ENCODE results near the gene CHI3L1.
A peak's percentile ranks its signal among the peaks of the same experiment; 100 is the strongest.

CHI3L1 gene

DNA sequence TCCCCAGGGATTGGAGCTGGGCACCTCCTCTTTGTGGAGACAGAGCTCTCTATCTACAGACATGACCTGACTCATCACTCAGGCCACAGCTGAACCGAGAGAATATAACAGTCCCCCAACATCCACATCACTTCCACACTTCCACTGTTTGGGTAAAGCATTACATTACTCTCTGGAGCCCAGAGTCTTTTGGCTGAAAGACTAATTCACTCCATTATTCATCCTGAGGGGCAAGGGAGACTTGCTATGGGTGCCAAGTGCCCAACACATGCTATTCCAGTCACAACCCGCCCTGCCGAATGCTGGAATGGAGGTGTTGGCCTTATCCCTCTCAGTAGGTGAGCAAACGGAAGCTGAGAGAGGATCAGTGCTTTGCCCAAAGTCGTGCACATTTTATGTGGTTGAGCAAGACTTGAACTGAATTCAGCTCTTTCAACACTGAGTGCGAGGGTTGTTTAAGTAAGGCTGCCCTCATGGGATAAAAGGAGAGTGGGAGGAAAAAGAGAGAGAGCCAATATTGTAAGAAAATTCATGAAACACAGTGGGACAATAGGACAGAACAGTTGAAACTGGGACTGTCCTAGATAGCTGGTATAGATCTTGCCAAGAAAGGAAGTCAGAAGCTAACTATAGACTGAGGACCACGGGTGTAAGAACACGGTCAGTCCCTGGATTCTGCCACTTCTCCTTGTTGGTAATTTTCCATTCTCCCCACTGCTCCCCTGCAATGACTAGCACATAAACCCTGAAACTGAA is 13.5 kb upstream of the CHI3L1 start:
- H3K27me3 ChIP-seq (replicated peaks in 2 of 5; ENCODE audit: control insufficient read depth in 4 of 5, insufficient read depth in 5 of 5, low read length in 4 of 5) = peaks cover 0 to 4% (median 2%) of the 10 kb centered on the region in 5 experiments
- peaks cover 0 to 13% (median 0%) of the 10 kb centered on the region in 4 experiments for H3K4me1 ChIP-seq (ENCODE audit: control extremely low read depth in 1 of 4, control insufficient read depth in 4 of 4, insufficient read depth in 4 of 4, low read length in 3 of 4)
- CTCF ChIA-PET = interaction anchor here (0.9 to 6.3 kb wide), 7 partner anchors 11 to 123 kb away, joined by 3 to 42 read pairs (median 5); no protein-coding TSS in a partner anchor
- H3K27ac ChIP-seq (ENCODE audit: insufficient read depth in 1 of 2, low read depth in 1 of 2, low read length in 2 of 2, poor library complexity in 1 of 2, severe bottlenecking in 2 of 2) = no peak overlapping the region
- H3K9me3 ChIP-seq (ENCODE audit: control extremely low read depth in 1 of 5, control insufficient read depth in 4 of 5, insufficient read depth in 2 of 5, low read depth in 1 of 5, low read length in 4 of 5) = no peaks in the 10 kb centered on the region
- POLR2A ChIA-PET = no interaction called here
- H3K36me3 ChIP-seq (ENCODE audit: control insufficient read depth in 4 of 4, insufficient read depth in 4 of 4, low read length in 3 of 4) = no peaks in the 10 kb centered on the region
- H3K4me3 ChIP-seq (ENCODE audit: control insufficient read depth in 1 of 7, extremely low read depth in 1 of 7, insufficient read depth in 4 of 7, low read depth in 2 of 7, low read length in 6 of 7) = no peak overlapping the region
- DNase-seq = no peak
- 85% methylated on average over 8 of the region's 8 CpGs for WGBS (ENCODE audit: insufficient coverage)

DNA sequence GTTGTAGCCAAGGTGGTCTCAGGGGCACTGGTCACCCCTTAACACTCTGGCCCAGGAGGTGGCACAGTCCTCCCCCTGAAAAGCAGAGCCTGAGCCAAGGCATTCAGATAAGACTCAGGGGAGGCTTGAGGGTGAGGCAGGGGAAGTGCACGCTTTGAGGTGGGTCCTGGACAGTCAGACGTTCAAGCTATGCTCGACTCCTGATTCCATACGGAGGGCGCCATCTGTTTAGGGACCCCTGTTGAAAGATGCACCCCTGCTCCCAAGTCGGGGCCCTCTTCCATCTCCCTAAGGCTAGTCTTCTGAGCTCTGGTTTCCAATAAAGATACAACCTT is 12.9 kb upstream of the CHI3L1 start:
- no peaks in the 10 kb centered on the region for H3K9me3 ChIP-seq (ENCODE audit: control extremely low read depth in 1 of 5, control insufficient read depth in 4 of 5, insufficient read depth in 2 of 5, low read depth in 1 of 5, low read length in 4 of 5)
- peaks cover 0 to 4% (median 2%) of the 10 kb centered on the region in 5 experiments for H3K27me3 ChIP-seq (replicated peaks in 2 of 5; ENCODE audit: control insufficient read depth in 4 of 5, insufficient read depth in 5 of 5, low read length in 4 of 5)
- ChIA-PET POLR2A (no interaction called here), CTCF (interaction anchor here (0.9 to 6.3 kb wide), 7 partner anchors 12 to 122 kb away, joined by 3 to 42 read pairs (median 5); no protein-coding TSS in a partner anchor)
- 93% methylated on average over 6 of the region's 6 CpGs for WGBS (ENCODE audit: insufficient coverage)
- peaks cover 0 to 13% (median 0%) of the 10 kb centered on the region in 4 experiments for H3K4me1 ChIP-seq (ENCODE audit: control extremely low read depth in 1 of 4, control insufficient read depth in 4 of 4, insufficient read depth in 4 of 4, low read length in 3 of 4)
- H3K27ac ChIP-seq (ENCODE audit: insufficient read depth in 1 of 2, low read depth in 1 of 2, low read length in 2 of 2, poor library complexity in 1 of 2, severe bottlenecking in 2 of 2) = no peak overlapping the region
- DNase-seq = no peak
- H3K36me3 ChIP-seq (ENCODE audit: control insufficient read depth in 4 of 4, insufficient read depth in 4 of 4, low read length in 3 of 4) = no peaks in the 10 kb centered on the region
- no peak overlapping the region for H3K4me3 ChIP-seq (ENCODE audit: control insufficient read depth in 1 of 7, extremely low read depth in 1 of 7, insufficient read depth in 4 of 7, low read depth in 2 of 7, low read length in 6 of 7)

DNA sequence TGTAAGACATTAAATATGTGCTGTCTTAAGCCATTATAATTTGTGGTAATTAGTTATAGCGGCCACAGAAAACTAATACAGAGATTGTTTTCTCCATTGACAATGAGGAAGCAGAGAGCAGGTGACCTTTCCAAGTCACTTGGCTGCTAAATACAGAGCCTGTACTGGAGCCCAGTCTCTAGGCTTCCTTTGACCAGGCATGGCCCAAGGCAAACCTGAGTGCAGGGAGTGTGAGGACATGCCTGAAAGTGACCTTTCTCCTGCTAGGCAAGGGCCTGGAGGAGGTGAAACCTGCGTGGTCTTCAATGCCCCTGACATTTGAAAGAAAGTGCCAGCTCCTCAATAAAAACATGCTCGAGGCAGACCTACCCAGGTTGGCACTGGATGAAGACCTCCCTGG is 12.5 kb upstream of the CHI3L1 start:
- no peaks in the 10 kb centered on the region for H3K36me3 ChIP-seq (ENCODE audit: control insufficient read depth in 4 of 4, insufficient read depth in 4 of 4, low read length in 3 of 4)
- no peak for DNase-seq
- no peak overlapping the region for H3K27ac ChIP-seq (ENCODE audit: insufficient read depth in 1 of 2, low read depth in 1 of 2, low read length in 2 of 2, poor library complexity in 1 of 2, severe bottlenecking in 2 of 2)
- 97% methylated on average over 3 of the region's 3 CpGs for WGBS (ENCODE audit: insufficient coverage)
- peaks cover 0 to 4% (median 2%) of the 10 kb centered on the region in 5 experiments for H3K27me3 ChIP-seq (replicated peaks in 2 of 5; ENCODE audit: control insufficient read depth in 4 of 5, insufficient read depth in 5 of 5, low read length in 4 of 5)
- H3K9me3 ChIP-seq (ENCODE audit: control extremely low read depth in 1 of 5, control insufficient read depth in 4 of 5, insufficient read depth in 2 of 5, low read depth in 1 of 5, low read length in 4 of 5) = no peaks in the 10 kb centered on the region
- ChIA-PET POLR2A (no interaction called here), CTCF (interaction anchor here (0.9 to 6.3 kb wide), 4 partner anchors 17 to 122 kb away, joined by 3 to 42 read pairs (median 5); no protein-coding TSS in a partner anchor)
- H3K4me3 ChIP-seq (ENCODE audit: control insufficient read depth in 1 of 7, extremely low read depth in 1 of 7, insufficient read depth in 4 of 7, low read depth in 2 of 7, low read length in 6 of 7) = no peak overlapping the region
- peaks cover 0 to 13% (median 0%) of the 10 kb centered on the region in 4 experiments for H3K4me1 ChIP-seq (ENCODE audit: control extremely low read depth in 1 of 4, control insufficient read depth in 4 of 4, insufficient read depth in 4 of 4, low read length in 3 of 4)

DNA sequence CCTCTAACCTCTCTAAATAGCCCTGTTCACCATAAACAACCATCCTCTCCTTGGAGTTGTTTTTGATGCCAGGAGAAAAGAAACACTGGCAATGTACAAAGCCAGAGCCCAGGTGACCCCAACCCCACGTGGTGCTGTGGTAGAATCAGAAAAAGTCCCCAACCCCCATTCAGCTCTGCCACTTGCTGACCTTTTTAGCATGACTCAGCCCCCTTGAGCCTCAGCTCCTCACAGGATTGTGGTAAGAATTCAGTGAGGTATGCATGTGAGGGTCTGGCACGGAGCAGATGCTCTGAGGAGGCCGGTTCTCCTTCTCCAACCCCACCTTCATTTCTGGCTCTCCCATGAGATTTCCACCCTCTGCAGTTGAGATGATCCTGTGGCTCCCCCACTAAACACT is 11.1 kb upstream of the CHI3L1 start:
- Histone ChIP-seq H3K27me3 (replicated peaks in 2 of 5; ENCODE audit: control insufficient read depth in 4 of 5, insufficient read depth in 5 of 5, low read length in 4 of 5) (peaks cover 0 to 4% (median 0%) of the 10 kb centered on the region in 5 experiments), H3K4me1 (ENCODE audit: control extremely low read depth in 1 of 4, control insufficient read depth in 4 of 4, insufficient read depth in 4 of 4, low read length in 3 of 4) (peaks cover 0 to 8% (median 0%) of the 10 kb centered on the region in 4 experiments), H3K36me3 (ENCODE audit: control insufficient read depth in 4 of 4, insufficient read depth in 4 of 4, low read length in 3 of 4) (no peaks in the 10 kb centered on the region), H3K9me3 (ENCODE audit: control extremely low read depth in 1 of 5, control insufficient read depth in 4 of 5, insufficient read depth in 2 of 5, low read depth in 1 of 5, low read length in 4 of 5) (no peaks in the 10 kb centered on the region), H3K4me3 (ENCODE audit: control insufficient read depth in 1 of 7, extremely low read depth in 1 of 7, insufficient read depth in 4 of 7, low read depth in 2 of 7, low read length in 6 of 7) (no peak overlapping the region), H3K27ac (ENCODE audit: insufficient read depth in 1 of 2, low read depth in 1 of 2, low read length in 2 of 2, poor library complexity in 1 of 2, severe bottlenecking in 2 of 2) (no peak overlapping the region)
- DNase-seq = peak in 2 of 3 donors; percentile 68 to 71
- ChIA-PET CTCF (interaction anchor here (1.0 kb wide), 1 partner anchor 9 kb away, joined by 5 read pairs; no protein-coding TSS in a partner anchor), POLR2A (interaction anchor here (0.9 kb wide), 1 partner anchor 60 kb away, joined by 3 read pairs; no protein-coding TSS in a partner anchor)
- WGBS (ENCODE audit: insufficient coverage) = 53% methylated on average over 3 of the region's 3 CpGs

DNA sequence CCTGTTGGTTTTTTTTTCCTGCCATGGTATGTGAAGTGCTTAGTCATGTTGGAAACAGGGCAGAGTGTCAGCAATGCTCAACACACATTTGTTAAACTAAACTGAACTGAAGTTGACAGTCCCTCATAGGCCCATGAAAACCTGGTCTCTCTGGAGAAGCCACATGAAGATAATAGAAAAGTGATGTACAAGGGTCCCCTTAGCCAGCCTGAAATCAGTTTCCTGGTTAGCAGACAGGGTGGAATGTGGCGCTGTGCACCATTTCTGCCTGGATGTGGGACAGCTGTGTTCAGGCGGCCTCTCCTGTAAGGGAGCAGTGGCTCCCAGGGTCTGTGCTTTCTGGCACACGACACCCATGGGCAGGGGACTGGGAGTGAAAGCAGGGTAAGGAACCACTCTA is 9.9 kb upstream of the CHI3L1 start:
- ChIA-PET CTCF (interaction anchor here (1.0 to 1.5 kb wide), 3 partner anchors 19 to 156 kb away, joined by 4 read pairs; no protein-coding TSS in a partner anchor), POLR2A (no interaction called here)
- H3K36me3 ChIP-seq (ENCODE audit: control insufficient read depth in 4 of 4, insufficient read depth in 4 of 4, low read length in 3 of 4) = no peaks in the 10 kb centered on the region
- H3K27ac ChIP-seq (ENCODE audit: insufficient read depth in 1 of 2, low read depth in 1 of 2, low read length in 2 of 2, poor library complexity in 1 of 2, severe bottlenecking in 2 of 2) = no peak overlapping the region
- no peak for DNase-seq
- H3K27me3 ChIP-seq (replicated peaks in 2 of 5; ENCODE audit: control insufficient read depth in 4 of 5, insufficient read depth in 5 of 5, low read length in 4 of 5) = peaks cover 0 to 2% (median 0%) of the 10 kb centered on the region in 5 experiments
- peaks cover 0 to 6% (median 0%) of the 10 kb centered on the region in 4 experiments for H3K4me1 ChIP-seq (ENCODE audit: control extremely low read depth in 1 of 4, control insufficient read depth in 4 of 4, insufficient read depth in 4 of 4, low read length in 3 of 4)
- 100% methylated on average over 3 of the region's 3 CpGs for WGBS (ENCODE audit: insufficient coverage)
- no peaks in the 10 kb centered on the region for H3K9me3 ChIP-seq (ENCODE audit: control extremely low read depth in 1 of 5, control insufficient read depth in 4 of 5, insufficient read depth in 2 of 5, low read depth in 1 of 5, low read length in 4 of 5)
- no peak overlapping the region for H3K4me3 ChIP-seq (ENCODE audit: control insufficient read depth in 1 of 7, extremely low read depth in 1 of 7, insufficient read depth in 4 of 7, low read depth in 2 of 7, low read length in 6 of 7)

DNA sequence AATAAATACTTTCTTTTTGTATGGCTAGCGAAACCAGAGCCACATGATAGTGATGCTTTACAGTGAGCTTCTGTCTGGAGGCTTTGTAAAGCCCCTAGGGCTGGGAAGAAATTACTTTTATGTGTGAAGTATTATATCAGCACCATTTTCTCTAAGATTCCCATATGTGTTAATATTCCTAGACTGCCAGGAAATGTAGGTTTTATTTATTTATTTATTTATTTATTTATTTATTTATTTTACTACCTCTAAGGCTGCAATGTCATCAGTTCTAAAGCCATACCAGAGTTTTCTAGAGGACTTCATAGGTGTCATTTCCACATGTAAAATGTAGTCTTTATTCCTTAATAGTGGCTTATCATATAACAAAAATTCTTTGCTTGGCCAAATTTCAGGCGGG is 4.4 kb upstream of the CHI3L1 start:
- peaks cover 0 to 14% (median 8%) of the 10 kb centered on the region in 4 experiments for H3K4me1 ChIP-seq (ENCODE audit: control extremely low read depth in 1 of 4, control insufficient read depth in 4 of 4, insufficient read depth in 4 of 4, low read length in 3 of 4)
- peaks cover 0 to 2% (median 0%) of the 10 kb centered on the region in 5 experiments for H3K27me3 ChIP-seq (replicated peaks in 2 of 5; ENCODE audit: control insufficient read depth in 4 of 5, insufficient read depth in 5 of 5, low read length in 4 of 5)
- no peak overlapping the region for H3K4me3 ChIP-seq (ENCODE audit: control insufficient read depth in 1 of 7, extremely low read depth in 1 of 7, insufficient read depth in 4 of 7, low read depth in 2 of 7, low read length in 6 of 7)
- ChIA-PET POLR2A (no interaction called here), CTCF (no interaction called here)
- H3K27ac ChIP-seq (ENCODE audit: insufficient read depth in 1 of 2, low read depth in 1 of 2, low read length in 2 of 2, poor library complexity in 1 of 2, severe bottlenecking in 2 of 2) = no peak overlapping the region
- H3K36me3 ChIP-seq (ENCODE audit: control insufficient read depth in 4 of 4, insufficient read depth in 4 of 4, low read length in 3 of 4) = no peaks in the 10 kb centered on the region
- WGBS (ENCODE audit: insufficient coverage) = 100% methylated on average over 1 of the region's 2 CpGs
- H3K9me3 ChIP-seq (ENCODE audit: control extremely low read depth in 1 of 5, control insufficient read depth in 4 of 5, insufficient read depth in 2 of 5, low read depth in 1 of 5, low read length in 4 of 5) = no peaks in the 10 kb centered on the region
- no peak for DNase-seq

DNA sequence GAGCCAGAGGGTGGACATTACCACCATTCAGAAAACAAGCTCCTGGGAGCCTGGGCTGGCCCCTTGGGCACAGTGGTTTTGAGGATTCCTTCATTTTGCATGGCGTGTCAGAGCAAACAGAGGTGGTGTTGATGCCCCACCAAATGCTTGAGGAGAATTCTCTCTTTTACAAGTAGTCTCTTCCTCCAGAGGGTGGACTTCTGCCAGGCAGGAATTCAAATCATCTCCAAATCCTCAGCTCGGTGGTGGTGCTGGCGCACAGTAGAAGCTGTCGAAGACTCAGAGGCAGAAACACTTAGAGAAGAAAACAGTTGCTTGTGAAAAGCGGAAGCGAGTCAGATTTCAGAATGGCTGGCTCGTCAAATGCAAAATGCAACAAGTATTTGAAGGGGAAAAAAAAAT is 3.4 kb upstream of the CHI3L1 start:
- Histone ChIP-seq H3K27me3 (replicated peaks in 2 of 5; ENCODE audit: control insufficient read depth in 4 of 5, insufficient read depth in 5 of 5, low read length in 4 of 5) (peaks cover 0 to 2% (median 0%) of the 10 kb centered on the region in 5 experiments), H3K27ac (ENCODE audit: insufficient read depth in 1 of 2, low read depth in 1 of 2, low read length in 2 of 2, poor library complexity in 1 of 2, severe bottlenecking in 2 of 2) (no peak overlapping the region), H3K4me3 (ENCODE audit: control insufficient read depth in 1 of 7, extremely low read depth in 1 of 7, insufficient read depth in 4 of 7, low read depth in 2 of 7, low read length in 6 of 7) (no peak overlapping the region), H3K4me1 (ENCODE audit: control extremely low read depth in 1 of 4, control insufficient read depth in 4 of 4, insufficient read depth in 4 of 4, low read length in 3 of 4) (peaks cover 0 to 14% (median 9%) of the 10 kb centered on the region in 4 experiments), H3K9me3 (ENCODE audit: control extremely low read depth in 1 of 5, control insufficient read depth in 4 of 5, insufficient read depth in 2 of 5, low read depth in 1 of 5, low read length in 4 of 5) (no peaks in the 10 kb centered on the region), H3K36me3 (ENCODE audit: control insufficient read depth in 4 of 4, insufficient read depth in 4 of 4, low read length in 3 of 4) (no peaks in the 10 kb centered on the region)
- CTCF ChIA-PET = no interaction called here
- POLR2A ChIA-PET = no interaction called here
- no peak for DNase-seq
- WGBS (ENCODE audit: insufficient coverage) = 78% methylated on average over 7 of the region's 7 CpGs

All from common myeloid progenitor, CD34-positive (primary cell).